ENCODE measurements around the gene LDAH. TPM values are rescaled to one million over a fixed set of nuclear protein-coding genes. Genes with fewer than 3 reads are reported as not detected.

Gene LDAH
- total and polyA plus RNA-seq, 4 donors, result 5.0 to 30.8 (median 11.5) TPM

DNA sequence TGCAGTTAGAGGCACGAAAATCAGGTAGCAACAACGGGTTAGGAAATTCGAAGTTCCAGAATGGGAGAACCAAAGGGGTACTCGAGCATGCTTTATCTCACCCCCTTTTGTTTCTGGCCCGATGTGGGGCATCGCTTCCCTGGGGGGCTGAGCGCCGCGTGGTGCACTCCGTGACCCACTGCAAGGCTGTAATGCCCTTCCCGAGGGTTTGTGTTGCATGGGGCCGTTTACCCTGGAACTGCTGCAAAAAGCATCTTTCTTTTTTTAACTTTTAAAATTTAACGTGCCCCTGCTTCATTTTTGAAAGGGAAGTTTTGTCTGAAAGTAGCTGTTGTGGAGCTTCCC is 151.2 kb downstream of the LDAH start:
- no peaks in the 10 kb centered on the region for H3K36me3 ChIP-seq (ENCODE audit: control insufficient read depth in 4 of 4, insufficient read depth in 4 of 4, low read length in 4 of 4)
- TF ChIP-seq, protein P1, sequence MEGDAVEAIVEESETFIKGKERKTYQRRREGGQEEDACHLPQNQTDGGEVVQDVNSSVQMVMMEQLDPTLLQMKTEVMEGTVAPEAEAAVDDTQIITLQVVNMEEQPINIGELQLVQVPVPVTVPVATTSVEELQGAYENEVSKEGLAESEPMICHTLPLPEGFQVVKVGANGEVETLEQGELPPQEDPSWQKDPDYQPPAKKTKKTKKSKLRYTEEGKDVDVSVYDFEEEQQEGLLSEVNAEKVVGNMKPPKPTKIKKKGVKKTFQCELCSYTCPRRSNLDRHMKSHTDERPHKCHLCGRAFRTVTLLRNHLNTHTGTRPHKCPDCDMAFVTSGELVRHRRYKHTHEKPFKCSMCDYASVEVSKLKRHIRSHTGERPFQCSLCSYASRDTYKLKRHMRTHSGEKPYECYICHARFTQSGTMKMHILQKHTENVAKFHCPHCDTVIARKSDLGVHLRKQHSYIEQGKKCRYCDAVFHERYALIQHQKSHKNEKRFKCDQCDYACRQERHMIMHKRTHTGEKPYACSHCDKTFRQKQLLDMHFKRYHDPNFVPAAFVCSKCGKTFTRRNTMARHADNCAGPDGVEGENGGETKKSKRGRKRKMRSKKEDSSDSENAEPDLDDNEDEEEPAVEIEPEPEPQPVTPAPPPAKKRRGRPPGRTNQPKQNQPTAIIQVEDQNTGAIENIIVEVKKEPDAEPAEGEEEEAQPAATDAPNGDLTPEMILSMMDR (IDR thresholded peaks at IDR 0.05; ENCODE audit: control extremely low read depth, extremely low read depth), result no peak
- peaks cover 0 to 15% (median 1%) of the 10 kb centered on the region in 5 donors for H3K4me1 ChIP-seq (ENCODE audit: control insufficient read depth in 5 of 5, insufficient read depth in 5 of 5, low read length in 5 of 5)
- no peak overlapping the region for H3K27ac ChIP-seq (ENCODE audit: low read depth in 1 of 2, low read length in 1 of 2)
- DNase-seq (no peak), ATAC-seq (ENCODE audit: insufficient read depth, low FRiP score) (no peak)
- WGBS, 2 donors, result 25 to 31% methylated on average over 13 of the region's 13 CpGs
- H3K9ac ChIP-seq (ENCODE audit: insufficient read depth in 1 of 2, low read length in 2 of 2), result no peak overlapping the region
- peaks cover 0 to 72% (median 68%) of the 10 kb centered on the region in 3 donors for H3K27me3 ChIP-seq (ENCODE audit: control insufficient read depth in 3 of 3, insufficient read depth in 3 of 3, low read length in 2 of 3)
- no peak overlapping the region for H3K4me3 ChIP-seq
- H3K9me3 ChIP-seq (ENCODE audit: control insufficient read depth in 4 of 4, insufficient read depth in 3 of 4, low read length in 3 of 4), result peaks cover 0 to 2% (median 0%) of the 10 kb centered on the region in 4 donors

DNA sequence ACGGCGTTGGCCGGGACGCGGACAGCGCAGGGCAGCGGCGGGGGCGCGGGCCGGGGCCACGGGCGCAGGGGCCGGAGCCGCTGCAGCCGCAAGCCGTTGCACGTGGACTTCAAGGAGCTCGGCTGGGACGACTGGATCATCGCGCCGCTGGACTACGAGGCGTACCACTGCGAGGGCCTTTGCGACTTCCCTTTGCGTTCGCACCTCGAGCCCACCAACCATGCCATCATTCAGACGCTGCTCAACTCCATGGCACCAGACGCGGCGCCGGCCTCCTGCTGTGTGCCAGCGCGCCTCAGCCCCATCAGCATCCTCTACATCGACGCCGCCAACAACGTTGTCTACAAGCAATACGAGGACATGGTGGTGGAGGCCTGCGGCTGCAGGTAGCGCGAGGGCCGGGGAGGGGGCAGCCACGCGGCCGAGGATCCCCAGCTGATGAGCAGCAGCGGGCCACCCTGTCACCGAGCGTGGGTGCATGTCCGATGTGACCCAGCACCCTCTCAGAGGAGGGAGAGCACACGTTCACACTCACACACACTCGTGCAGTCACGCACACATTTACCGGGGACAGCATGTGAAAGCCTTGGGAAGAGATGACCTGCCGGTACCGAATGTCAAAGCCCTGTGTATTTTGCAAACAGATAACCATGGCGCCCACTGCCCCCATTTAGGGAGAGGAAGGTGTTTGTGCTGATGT is 151.7 kb downstream of the LDAH start:
- ATAC-seq (ENCODE audit: insufficient read depth, low FRiP score), result no peak
- no peak overlapping the region for H3K9ac ChIP-seq (ENCODE audit: insufficient read depth in 1 of 2, low read length in 2 of 2)

DNA sequence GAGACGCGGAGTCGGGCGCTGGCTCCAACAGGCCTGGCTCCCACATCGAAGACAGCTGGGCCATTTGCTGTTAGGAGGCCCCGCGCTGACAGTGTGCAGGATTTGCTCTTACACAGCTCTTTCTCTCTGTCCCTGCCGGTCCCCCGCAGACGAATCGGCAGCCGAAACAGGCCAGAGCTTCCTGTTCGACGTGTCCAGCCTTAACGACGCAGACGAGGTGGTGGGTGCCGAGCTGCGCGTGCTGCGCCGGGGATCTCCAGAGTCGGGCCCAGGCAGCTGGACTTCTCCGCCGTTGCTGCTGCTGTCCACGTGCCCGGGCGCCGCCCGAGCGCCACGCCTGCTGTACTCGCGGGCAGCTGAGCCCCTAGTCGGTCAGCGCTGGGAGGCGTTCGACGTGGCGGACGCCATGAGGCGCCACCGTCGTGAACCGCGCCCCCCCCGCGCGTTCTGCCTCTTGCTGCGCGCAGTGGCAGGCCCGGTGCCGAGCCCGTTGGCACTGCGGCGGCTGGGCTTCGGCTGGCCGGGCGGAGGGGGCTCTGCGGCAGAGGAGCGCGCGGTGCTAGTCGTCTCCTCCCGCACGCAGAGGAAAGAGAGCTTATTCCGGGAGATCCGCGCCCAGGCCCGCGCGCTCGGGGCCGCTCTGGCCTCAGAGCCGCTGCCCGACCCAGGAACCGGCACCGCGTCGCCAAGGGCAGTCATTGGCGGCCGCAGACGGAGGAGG is 152.4 kb downstream of the LDAH start:
- ATAC-seq (ENCODE audit: insufficient read depth, low FRiP score) (no peak), DNase-seq (peak; percentile 58 to 64 (median 61))
- Histone ChIP-seq H3K27me3 (ENCODE audit: control insufficient read depth in 3 of 3, insufficient read depth in 3 of 3, low read length in 2 of 3) (peaks cover 0 to 83% (median 76%) of the 10 kb centered on the region in 3 donors), H3K36me3 (ENCODE audit: control insufficient read depth in 4 of 4, insufficient read depth in 4 of 4, low read length in 4 of 4) (no peaks in the 10 kb centered on the region), H3K27ac (ENCODE audit: low read depth in 1 of 2, low read length in 1 of 2) (no peak overlapping the region), H3K4me3 (no peak overlapping the region), H3K9ac (ENCODE audit: insufficient read depth in 1 of 2, low read length in 2 of 2) (no peak overlapping the region), H3K4me1 (ENCODE audit: control insufficient read depth in 5 of 5, insufficient read depth in 5 of 5, low read length in 5 of 5) (peaks cover 0 to 19% (median 3%) of the 10 kb centered on the region in 5 donors), H3K9me3 (ENCODE audit: control insufficient read depth in 4 of 4, insufficient read depth in 3 of 4, low read length in 3 of 4) (peaks cover 0 to 2% (median 0%) of the 10 kb centered on the region in 4 donors)
- 33 to 40% methylated on average over 75 to 83 of the region's 83 CpGs for WGBS, 2 donors
- TF ChIP-seq, protein P1 (IDR thresholded peaks at IDR 0.05; ENCODE audit: control extremely low read depth, extremely low read depth), result no peak

More for the DNA sequence above, 151.7 kb downstream of the LDAH start:
- WGBS, 2 donors, result 34 to 40% methylated on average over 59 to 60 of the region's 60 CpGs
- no peak overlapping the region for H3K27ac ChIP-seq (ENCODE audit: low read depth in 1 of 2, low read length in 1 of 2)
- H3K4me1 ChIP-seq (ENCODE audit: control insufficient read depth in 5 of 5, insufficient read depth in 5 of 5, low read length in 5 of 5), result peaks cover 0 to 15% (median 3%) of the 10 kb centered on the region in 5 donors
- no peak for DNase-seq
- H3K9me3 ChIP-seq (ENCODE audit: control insufficient read depth in 4 of 4, insufficient read depth in 3 of 4, low read length in 3 of 4), result peaks cover 0 to 2% (median 0%) of the 10 kb centered on the region in 4 donors
- H3K4me3 ChIP-seq, result no peak overlapping the region
- TF ChIP-seq, protein P1 (IDR thresholded peaks at IDR 0.05; ENCODE audit: control extremely low read depth, extremely low read depth), result no peak
- peaks cover 0 to 77% (median 71%) of the 10 kb centered on the region in 3 donors for H3K27me3 ChIP-seq (ENCODE audit: control insufficient read depth in 3 of 3, insufficient read depth in 3 of 3, low read length in 2 of 3)
- H3K36me3 ChIP-seq (ENCODE audit: control insufficient read depth in 4 of 4, insufficient read depth in 4 of 4, low read length in 4 of 4), result no peaks in the 10 kb centered on the region
